Kidney epithelial cell (primary cell): ENCODE results near the gene CHN1. TPM values are rescaled to one million over a fixed set of nuclear protein-coding genes. Genes with fewer than 3 reads are reported as not detected.

Experiments
- DNase-seq: peaks from one replicate; pipeline ENCODE4 v3.0.0-alpha.2; 2010; ENCODE audit warnings: low read depth
- H3K27me3 ChIP-seq: 2 replicates; pipeline ENCODE4 v1.6.0; 2011; ENCODE audit warnings: low read length; ENCODE audit not compliant: control insufficient read depth, insufficient read depth
- H3K36me3 ChIP-seq: 2 replicates; pipeline ENCODE4 v1.5.1; 2011; ENCODE audit warnings: low read length; ENCODE audit not compliant: control insufficient read depth, insufficient read depth
- H3K4me3 ChIP-seq: 2 replicates; pipeline ENCODE4 v1.5.1; 2011; ENCODE audit warnings: low read depth, mild to moderate bottlenecking, control low read depth, low read length
- total RNA-seq: library from RNA; depleted of rRNA; stranded (reverse); fragments of >200 nt; gene quantifications from 2 replicates; pipeline ENCODE4 v1.2.3, GENCODE V29; 2015
- TF ChIP-seq, protein P1 (sequence below): IDR thresholded peaks from 2 replicates; pipeline ENCODE4 v1.5.1; 2011; ENCODE audit warnings: mild to moderate bottlenecking, moderate library complexity, low read length, control low read depth, inconsistent platforms; ENCODE audit not compliant: insufficient read depth, poor library complexity, severe bottlenecking

CHN1 gene
- total RNA-seq, 1 donor from 2014 or later = 19.3 TPM

DNA sequence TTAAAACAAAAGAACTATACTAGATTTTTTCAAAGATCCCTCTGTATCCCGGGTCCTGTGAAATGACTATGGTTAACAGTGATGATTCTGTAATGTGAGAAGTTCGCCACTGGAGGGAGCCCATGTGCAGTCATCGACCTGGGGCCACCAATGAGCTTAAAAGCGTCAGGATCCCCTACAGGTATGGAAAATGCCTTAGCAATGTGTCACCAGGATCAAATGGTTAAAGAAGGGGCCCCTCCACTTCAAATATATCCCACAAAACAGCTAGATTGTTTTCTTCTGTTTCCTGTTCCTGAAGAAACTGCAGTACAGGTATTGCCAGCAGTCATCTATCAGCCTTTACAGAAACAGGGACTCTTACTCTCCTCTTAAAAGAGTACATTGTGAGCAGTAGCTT lies 256.2 kb downstream of the CHN1 start:
- Histone ChIP-seq H3K4me3 (no peak overlapping the region), H3K27me3 (no peaks in the 10 kb centered on the region), H3K36me3 (no peaks in the 10 kb centered on the region)
- DNase-seq = no peak
- TF ChIP-seq, protein P1, sequence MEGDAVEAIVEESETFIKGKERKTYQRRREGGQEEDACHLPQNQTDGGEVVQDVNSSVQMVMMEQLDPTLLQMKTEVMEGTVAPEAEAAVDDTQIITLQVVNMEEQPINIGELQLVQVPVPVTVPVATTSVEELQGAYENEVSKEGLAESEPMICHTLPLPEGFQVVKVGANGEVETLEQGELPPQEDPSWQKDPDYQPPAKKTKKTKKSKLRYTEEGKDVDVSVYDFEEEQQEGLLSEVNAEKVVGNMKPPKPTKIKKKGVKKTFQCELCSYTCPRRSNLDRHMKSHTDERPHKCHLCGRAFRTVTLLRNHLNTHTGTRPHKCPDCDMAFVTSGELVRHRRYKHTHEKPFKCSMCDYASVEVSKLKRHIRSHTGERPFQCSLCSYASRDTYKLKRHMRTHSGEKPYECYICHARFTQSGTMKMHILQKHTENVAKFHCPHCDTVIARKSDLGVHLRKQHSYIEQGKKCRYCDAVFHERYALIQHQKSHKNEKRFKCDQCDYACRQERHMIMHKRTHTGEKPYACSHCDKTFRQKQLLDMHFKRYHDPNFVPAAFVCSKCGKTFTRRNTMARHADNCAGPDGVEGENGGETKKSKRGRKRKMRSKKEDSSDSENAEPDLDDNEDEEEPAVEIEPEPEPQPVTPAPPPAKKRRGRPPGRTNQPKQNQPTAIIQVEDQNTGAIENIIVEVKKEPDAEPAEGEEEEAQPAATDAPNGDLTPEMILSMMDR = peak; percentile 80

Other genes with a start within 250 kb of the CHN1 start
- 0.34 TPM in 1 of 2 replicates, not detected in the other for gene CHRNA1, start 240.9 kb downstream of the CHN1 start, total RNA-seq
- gene ATF2, start 162.8 kb upstream of the CHN1 start, total RNA-seq = 35.1 and 38.9 TPM in 2 replicates
- 137 and 159 TPM in 2 replicates for gene ATP5MC3, start 176.3 kb upstream of the CHN1 start, total RNA-seq